RPMI7951 (cell line): Measurements from ENCODE around the gene DUSP10. TPM values are rescaled to one million over a fixed set of nuclear protein-coding genes. Genes with fewer than 3 reads are reported as not detected.

Experiments
- DNase-seq: peaks from one replicate; pipeline ENCODE4 v3.0.0-alpha.2; 2012; ENCODE audit warnings: low read depth
- total RNA-seq: library from RNA; depleted of rRNA; stranded (reverse); fragments of >200 nt; shearing (Covaris generic); gene quantifications from 2 replicates; pipeline ENCODE4 v1.2.3, GENCODE V29; 2014

Gene DUSP10
- total RNA-seq, 1 experiment from 2014 or later: 35.1 TPM

- DNase-seq: peak; percentile 88
These were observed 27.4 kb downstream of the DUSP10 start for GRCh38 chr1:221714227-221715152.

- DNase-seq: peak; percentile 43
These were observed 29.0 kb downstream of the DUSP10 start for GRCh38 chr1:221712776-221713431.

GRCh38 chr1:221712198-221712684 lies 29.6 kb downstream of the DUSP10 start:
- peak; percentile 81 for DNase-seq

- DNase-seq: no peak
These were observed 30.2 kb downstream of the DUSP10 start for GRCh38 chr1:221711656-221712055.

- no peak for DNase-seq
These were observed 30.8 kb downstream of the DUSP10 start for GRCh38 chr1:221711063-221711577.

GRCh38 chr1:221709854-221710253 lies 32.0 kb downstream of the DUSP10 start:
- DNase-seq: no peak

GRCh38 chr1:221708987-221709386 lies 32.9 kb downstream of the DUSP10 start:
- peak; percentile 71 for DNase-seq

GRCh38 chr1:221708076-221708571 lies 33.8 kb downstream of the DUSP10 start:
- DNase-seq: peak; percentile 97

- DNase-seq: no peak
These were observed 34.9 kb downstream of the DUSP10 start for GRCh38 chr1:221706876-221707582.

GRCh38 chr1:221706191-221706590 lies 35.7 kb downstream of the DUSP10 start:
- no peak for DNase-seq

- no peak for DNase-seq
These were observed 37.6 kb downstream of the DUSP10 start for GRCh38 chr1:221704306-221704705.

- DNase-seq: no peak
These were observed 40.2 kb downstream of the DUSP10 start for GRCh38 chr1:221701570-221702186.

GRCh38 chr1:221700948-221701347 lies 40.9 kb downstream of the DUSP10 start:
- no peak for DNase-seq

- DNase-seq: no peak
These were observed 41.4 kb downstream of the DUSP10 start for GRCh38 chr1:221700536-221700935.

- no peak for DNase-seq
These were observed 41.8 kb downstream of the DUSP10 start for GRCh38 chr1:221699978-221700519.

GRCh38 chr1:221699577-221699976 lies 42.3 kb downstream of the DUSP10 start:
- DNase-seq: peak; percentile 43

- DNase-seq: no peak
These were observed 43.1 kb downstream of the DUSP10 start for GRCh38 chr1:221698579-221699349.

GRCh38 chr1:221697923-221698425 lies 43.9 kb downstream of the DUSP10 start:
- DNase-seq: peak; percentile 65

- DNase-seq: no peak
These were observed 45.0 kb downstream of the DUSP10 start for GRCh38 chr1:221696718-221697461.
